Fibroblast of skin of left quadriceps (primary cell): ENCODE measurements around the gene PGBD4.

Experiments
- DNase-seq, 2 experiments: peaks; one replicate each; pipeline ENCODE4 v3.0.0-alpha.2; 2013; ENCODE audit warnings: low read depth in 2 of 2

Gene PGBD4

DNA sequence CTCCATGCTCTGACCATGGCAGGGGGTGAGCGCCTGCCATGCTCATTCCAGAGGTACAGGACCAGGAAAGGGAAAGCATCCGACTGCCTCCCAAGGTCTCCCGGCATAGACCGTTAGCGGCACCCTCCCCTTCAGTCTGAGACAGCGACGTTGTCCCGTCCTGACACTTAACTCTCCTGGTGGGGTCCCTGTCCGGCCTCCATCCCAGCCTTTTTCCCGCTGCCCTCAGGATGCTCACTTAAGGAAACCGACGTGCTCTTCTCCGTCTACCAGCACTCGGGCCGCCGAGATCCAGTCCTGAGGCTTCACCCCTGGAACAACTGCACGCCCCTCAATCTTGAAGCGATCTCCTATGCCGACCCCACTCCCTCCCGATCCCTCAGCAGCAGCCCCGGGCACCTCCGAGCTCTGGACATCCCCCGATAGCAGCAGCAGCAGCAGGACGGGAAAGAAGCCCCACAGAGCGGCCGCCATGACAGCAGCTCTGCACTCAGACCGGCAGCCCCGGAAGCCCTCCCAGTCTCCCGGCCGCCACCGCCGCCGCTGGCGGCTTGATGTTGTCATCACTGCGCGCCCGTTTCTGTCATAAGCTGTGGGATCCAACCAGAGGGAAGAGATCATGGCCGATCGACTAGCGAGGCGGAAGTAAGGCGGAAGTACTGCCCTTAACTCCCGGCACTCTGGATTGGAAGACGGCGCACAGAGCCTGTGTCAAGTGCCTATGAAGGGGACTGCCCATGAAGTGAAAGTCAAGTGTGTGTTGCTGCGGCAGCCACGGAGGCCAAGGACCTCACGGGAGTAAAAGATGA lies at the start of gene PGBD4, which contains the start of gene EMC7:
Gene PGBD4, plus strand, starts transcription at position 718 of the 809 bp plus-strand sequence. CDS start 449 bp downstream, outside the sequence.
Gene EMC7, minus strand, starts transcription at position 497 of the 809 bp plus-strand sequence. Its CDS starts 23 bp downstream, at position 474.
- peak; percentile 98 for DNase-seq

DNA sequence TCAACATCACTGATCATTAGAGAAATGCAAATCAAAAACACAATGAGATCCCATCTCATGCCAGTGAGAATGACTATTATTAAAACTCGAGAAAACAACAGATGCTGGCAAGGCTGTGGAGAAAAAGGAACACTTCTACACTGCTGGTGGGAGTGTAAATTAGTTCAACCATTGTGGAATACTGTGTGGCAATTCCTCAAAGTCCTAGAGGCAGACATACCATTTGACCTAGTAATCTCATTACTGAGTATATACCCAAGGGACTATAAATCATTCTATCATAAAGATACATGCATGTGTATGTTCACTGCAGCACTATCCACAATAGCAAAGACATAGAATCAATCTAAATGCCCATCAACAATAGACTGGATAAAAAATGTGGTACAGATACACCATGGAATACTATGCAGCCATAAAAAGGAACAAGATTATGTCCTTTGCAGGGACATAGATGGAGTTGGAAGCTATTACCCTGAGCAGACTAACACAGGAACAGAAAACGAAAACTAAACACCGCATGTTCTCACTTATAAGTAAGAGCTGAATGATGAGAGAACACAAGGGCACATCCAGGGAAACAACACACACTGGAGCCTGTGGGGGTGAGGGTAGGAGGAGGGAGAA lies 47.7 kb upstream of the PGBD4 start:
- DNase-seq = no peak

GRCh38 chr15:34055868-34056595 lies 45.9 kb upstream of the PGBD4 start:
- peak; percentile 79 to 80 for DNase-seq

DNA sequence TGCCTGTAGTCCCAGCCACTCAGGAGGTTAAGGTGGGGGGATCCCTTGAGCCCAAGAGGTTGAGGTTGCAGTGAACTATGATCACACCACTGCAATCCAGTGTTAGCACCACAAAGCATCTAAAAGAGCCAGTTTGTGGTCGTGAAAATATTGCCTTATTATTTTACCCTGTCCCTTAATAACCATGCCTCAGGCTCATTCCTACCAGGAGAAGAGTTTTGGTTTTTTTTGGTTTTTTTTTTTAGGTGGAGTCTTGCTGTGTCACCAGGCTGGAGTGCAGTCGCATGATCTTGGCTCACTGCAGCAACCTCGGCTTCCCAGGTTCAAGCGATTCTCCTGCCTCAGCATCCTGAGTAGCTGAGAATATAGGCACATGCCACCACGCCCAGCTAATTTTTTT lies 45.0 kb upstream of the PGBD4 start:
- DNase-seq = no peak

GRCh38 chr15:34059476-34059875 lies 42.4 kb upstream of the PGBD4 start:
- no peak for DNase-seq

GRCh38 chr15:34059946-34060345 lies 41.9 kb upstream of the PGBD4 start:
- DNase-seq = no peak

DNA sequence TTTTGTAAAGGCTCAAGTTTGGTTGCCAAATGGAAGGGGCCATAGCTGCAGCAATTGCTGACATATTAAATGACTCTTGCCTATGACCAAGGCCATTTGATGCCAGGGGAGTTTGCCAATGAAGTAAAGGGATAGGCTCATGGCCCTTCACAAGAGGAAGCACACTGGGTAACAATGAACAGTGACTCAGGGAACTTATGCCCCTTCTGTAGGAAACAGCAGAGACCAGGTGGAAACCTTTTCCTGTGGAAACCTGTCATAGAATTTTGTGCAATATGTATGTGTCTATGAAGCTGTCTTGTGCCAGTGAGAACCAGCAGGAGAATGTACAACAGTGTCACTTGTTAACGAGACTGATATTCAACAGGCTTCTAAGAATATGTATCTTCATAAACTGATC lies 37.4 kb upstream of the PGBD4 start:
- DNase-seq = no peak

GRCh38 chr15:34065261-34065660 lies 36.6 kb upstream of the PGBD4 start:
- no peak for DNase-seq

DNA sequence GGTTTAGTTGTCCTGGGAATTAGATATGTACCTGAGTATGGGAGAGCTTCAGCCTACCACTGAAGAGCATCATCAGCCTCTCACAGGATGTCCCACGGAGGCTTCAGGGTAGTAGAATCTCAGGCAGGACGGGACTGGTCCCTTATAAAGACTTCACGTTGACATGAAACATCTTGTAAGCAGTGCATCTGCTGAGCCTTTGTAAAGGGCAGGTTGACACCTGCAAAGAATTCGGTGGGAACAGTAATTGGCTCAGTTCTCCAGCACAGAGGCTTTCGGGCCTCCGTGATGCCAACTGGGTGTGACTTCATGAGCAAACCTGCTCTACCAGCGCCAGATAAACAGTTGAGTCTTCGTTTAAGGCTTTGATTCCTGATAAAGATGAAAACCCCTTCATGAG lies 35.9 kb upstream of the PGBD4 start:
- no peak for DNase-seq

DNA sequence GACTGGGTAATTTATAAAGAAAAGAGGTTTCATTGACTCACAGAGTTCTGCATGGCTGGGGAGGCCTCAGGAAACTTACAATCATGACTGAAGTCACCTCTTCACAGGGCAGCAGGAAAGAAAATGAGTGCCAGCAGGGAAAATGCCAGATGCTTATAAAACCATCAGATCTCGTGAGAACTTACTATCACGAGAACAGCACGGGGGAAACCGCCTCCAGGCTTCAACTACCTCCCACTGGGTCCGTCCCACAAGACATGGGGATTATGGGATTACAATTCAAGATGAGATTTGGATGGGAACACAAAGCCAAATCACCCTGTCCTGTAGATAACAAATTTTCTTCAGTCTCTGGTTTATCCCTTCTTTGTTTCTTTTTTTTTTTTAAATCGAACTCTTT lies 31.9 kb upstream of the PGBD4 start:
- DNase-seq = no peak

GRCh38 chr15:34076785-34077184 lies 25.1 kb upstream of the PGBD4 start:
- no peak for DNase-seq

DNA sequence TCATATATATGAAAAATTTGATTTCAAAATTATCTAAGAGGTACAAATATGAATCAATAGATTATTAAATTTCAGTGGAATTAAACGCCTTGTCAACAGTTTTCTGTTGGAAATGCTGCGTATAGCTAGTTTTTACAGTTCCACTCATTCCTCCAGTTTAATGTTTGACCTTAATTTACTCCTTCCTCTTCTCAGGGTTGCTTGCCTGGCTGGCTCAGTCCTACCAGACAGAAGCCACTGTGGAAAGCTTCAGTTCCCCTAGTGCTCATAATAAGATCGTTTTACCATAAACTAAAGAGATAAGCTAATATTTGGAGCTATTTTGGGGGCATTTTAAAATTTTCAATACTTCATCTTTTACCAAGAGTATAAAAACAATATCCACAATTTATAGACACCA lies 23.0 kb upstream of the PGBD4 start:
- DNase-seq = no peak

DNA sequence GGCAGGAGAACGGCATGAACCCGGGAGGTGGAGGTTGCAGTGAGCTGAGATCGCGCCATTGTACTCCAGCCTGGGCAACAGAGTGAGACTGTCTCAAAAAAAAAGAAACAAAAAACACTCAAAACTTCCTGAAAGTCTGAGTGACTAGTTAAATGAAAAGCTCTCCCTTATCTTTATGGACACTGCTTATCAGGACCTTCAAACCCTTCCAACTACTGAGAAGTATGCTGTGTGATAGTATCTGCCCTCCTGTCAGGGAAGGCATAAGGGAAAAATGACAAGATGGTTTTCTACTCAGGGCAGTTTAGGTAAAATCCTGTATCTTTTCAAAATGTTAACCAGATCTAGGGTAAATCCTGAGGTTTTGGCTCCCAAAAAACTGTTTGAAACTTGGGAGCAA lies 22.0 kb upstream of the PGBD4 start:
- DNase-seq = no peak

- no peak for DNase-seq
Measured at GRCh38 chr15:34084086-34084485, 17.8 kb upstream of the PGBD4 start.

DNA sequence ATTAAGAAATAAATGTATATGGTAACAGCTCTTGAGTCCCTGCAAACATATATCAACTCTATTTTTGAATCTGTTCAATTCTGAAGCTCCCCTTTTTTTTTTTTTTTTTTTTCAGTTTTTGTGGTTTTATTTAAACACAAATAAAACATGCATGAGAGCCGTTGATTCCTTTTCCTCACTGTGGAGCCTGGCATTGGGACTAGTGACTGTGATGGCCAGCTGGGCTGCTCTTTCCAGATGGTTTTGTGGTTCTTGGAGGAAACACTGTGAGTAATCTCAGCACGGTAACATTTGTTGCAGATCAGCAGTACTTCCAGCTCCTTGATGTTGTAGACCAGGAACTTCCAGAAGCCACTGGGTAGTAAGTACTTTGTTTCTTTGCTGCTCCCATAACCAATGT lies 16.1 kb upstream of the PGBD4 start:
- no peak for DNase-seq

DNA sequence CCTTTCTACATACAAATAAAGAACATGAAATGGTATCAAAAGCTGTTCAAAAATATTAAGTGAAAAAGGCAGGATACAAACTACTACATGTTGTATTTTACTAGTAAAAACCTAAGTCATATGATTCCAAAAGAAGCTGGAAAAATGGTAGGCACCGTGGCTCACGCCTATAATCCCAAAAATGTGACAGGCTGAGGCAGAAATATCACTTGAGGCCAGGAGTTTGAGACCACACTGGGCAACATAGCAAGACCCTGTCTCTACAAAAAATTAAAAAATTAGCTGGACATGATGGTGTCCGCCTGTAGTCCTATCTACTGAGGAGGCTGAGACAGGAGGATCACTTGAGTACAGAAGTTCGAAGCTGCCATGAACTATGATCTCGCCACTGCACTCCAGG lies 2.0 kb upstream of the PGBD4 start:
- no peak for DNase-seq

DNA sequence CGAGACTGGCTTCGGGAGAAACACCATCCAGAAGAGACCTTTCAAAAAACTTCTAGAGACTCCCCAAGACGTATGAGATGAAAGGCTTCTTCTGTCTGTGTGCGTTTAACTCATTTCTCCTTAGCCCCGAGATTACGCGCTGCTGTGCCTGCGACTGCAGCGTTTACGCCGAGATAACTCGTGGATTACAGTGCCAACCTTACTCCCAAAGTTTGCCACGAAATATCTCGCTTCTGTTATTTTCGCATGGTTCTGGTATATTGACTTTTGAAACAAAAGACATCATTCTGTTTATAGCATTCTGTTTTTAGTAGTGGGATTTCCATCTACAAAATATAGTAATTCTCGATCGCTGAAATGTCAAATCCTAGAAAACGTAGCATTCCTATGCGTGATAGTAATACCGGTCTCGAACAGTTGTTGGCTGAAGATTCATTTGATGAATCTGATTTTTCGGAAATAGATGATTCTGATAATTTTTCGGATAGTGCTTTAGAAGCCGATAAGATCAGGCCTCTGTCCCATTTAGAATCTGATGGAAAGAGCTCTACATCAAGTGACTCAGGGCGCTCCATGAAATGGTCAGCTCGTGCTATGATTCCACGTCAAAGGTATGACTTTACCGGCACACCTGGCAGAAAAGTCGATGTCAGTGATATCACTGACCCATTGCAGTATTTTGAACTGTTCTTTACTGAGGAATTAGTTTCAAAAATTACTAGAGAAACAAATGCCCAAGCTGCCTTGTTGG lies 467 bp downstream of the PGBD4 start:
- no peak for DNase-seq

DNA sequence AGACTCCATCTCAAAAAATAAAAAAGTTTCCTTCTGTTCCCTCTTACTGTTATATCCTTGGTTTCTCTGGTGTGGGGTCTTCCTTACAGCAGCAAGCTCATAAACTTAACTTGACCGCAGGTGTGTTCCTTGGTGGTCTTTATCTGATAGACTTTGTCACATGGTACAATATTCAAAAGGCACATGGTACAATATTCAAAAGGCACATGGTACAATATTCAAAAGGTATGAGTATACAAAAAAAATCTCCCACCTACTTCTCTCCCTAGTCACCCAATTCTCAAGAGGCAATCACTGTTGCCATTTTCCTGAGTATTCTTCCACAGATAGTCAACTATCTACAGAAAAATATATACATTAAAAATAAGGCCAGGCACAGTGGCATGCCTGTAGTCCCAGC lies 4.5 kb downstream of the PGBD4 start:
- no peak for DNase-seq

DNA sequence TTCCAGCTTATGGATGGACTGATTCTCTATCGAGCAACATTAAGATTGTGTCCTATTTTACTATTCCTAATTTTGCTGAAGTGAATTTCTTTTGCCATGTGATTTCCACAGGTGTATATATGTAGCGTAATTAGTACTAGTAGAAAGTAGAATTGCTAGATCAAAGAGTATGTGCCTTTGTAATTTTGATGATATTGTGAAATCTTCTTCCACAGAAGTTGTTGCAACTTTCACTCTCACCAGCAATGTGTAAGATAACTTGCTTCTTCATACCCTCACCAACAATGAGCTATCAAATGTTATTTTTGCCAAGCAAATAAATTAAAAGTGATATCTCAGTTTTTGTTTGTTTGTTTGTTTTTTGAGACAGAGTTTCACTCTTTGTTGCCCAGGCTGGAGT lies 5.4 kb downstream of the PGBD4 start:
- DNase-seq = no peak

DNA sequence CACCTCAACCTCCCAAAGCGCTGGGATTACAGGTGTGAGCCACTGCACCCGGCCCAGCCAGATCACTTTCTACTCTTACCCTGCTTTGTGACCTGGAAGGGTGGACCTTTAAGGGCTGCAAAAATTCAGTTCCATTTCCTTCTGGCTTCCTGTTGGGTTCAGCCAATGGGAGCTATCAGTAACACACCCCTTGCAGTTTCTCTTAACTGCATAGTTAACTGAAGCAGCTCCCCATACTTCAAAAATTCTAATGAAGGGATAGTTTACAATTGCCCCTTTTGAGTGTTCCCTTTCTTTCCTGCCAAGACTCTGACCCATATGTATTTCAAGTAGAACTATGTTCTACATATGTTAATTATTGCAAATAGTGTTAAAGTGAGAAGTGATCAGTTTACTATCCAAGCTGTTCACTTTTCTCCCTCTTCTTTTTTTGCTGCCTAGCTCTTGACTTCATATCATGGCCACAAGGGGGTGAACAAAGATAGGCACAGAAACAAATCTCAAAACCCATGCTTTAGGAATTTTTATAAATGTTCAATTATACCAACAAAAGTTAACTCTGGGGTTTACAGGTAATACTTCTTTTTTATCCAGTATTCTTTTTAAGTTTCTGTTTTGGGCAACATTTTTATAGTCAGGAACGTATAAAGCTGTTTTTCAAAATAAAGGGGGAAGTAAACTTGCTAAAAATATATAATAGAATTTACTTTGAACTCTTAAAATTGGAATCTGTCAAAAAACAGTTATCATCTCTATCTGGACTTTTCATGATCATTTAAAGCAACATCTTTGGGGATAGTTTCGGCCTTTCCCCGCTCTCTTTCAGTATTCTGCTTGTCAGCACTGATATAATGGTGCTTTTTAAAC lies 8.1 kb downstream of the PGBD4 start:
- peak in 1 of 2 experiments; percentile 16 for DNase-seq

DNA sequence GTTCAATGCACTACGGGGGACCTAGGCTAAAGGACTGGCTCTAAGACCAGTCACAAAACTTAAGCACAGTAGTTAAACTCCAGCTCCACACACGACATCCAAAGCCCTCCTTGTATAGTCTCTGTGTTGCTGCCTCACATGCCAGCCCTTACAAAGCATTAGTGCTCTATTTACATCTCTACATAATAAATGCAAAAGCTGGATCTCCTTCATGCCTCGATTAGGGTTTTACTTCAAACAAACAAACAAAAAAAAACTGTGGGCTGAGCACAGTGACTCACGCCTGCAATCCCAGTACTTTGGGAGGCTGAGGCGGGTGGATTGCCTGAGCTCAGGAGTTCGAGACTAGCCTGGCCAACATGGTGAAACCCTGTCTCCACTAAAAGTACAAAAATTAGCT lies 9.6 kb downstream of the PGBD4 start:
- DNase-seq = no peak
